Hematopoietic multipotent progenitor cell treated with erythropoietin and hydrocortisone succinate and interleukin-3 and kit ligand, for 4 days (in vitro differentiated cells): ENCODE measurements around the gene CD40.

Experiments
- DNase-seq: peaks from one replicate; pipeline ENCODE4 v3.0.0-alpha.2; 2015

CD40 gene

GRCh38 chr20:46151936-46152335 lies 33.8 kb downstream of the CD40 start:
- DNase-seq, result no peak

- no peak for DNase-seq
Measured at GRCh38 chr20:46152824-46153586, 34.9 kb downstream of the CD40 start.

DNA sequence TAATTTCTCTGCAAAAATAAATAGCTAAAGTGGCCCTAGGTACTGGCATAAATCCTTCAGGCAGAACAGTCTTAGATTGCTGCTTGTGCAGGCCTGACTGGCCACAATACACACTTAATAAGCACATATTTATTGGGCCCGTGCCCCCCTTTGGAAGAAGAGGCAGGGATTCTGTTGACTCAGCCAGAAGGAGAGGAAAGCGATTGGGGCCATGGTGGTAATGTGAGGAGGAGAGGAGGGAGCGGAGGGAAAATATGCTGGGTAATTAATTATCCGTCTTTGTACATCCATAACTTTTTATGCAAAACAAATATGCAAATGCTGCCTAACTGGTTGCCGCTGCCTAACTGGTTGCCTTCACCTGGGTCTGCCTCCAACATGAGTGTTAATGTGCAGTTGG lies 36.2 kb downstream of the CD40 start:
- no peak for DNase-seq

GRCh38 chr20:46154796-46155195 lies 36.7 kb downstream of the CD40 start:
- no peak for DNase-seq

- DNase-seq, result no peak
Measured at GRCh38 chr20:46156065-46156464, 38.0 kb downstream of the CD40 start.

DNA sequence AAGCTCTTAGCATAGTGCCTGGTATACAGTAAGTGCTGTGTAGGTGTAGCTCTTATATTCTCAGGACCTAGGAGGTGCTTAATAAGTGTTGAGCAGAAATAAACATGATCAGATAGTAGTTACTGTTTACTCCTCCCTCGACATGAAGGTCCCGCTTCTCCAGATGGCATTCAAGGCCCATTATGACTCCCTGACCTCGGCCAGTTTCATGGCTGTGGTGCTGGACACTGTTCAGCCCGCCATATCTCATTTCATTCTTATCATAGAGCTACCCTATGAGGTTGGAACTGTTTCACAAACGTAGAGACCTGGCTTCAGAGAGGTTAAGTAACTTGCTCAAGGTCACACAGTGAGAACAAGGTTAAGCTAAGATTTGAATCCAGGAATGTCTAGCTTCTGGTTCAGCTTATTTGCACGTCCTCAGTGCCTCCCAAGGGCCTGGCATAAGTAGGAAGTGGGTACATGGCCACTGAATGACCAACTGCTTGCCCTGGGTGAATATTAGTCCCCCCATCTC lies 39.0 kb downstream of the CD40 start:
- no peak for DNase-seq

DNA sequence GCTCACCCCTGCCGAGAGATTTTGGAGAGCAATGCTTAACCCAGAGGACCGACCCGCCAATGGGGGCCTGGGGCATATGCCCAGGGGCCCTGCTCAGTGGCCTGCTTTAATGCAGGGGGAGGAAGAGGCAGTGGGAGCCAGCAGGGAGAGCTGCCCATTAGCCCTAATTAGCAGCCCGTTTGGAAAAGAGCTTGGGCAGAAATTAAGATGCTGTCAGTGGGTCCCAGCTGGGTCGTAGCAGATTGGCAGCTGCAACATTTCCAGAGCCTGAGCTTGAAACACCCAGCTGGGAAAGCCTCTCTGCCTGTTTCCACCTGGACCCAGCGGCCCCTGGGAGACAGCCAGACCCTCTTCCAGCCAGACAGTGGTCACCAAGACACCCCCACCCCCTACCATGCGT lies 39.5 kb downstream of the CD40 start:
- DNase-seq, result no peak

- DNase-seq, result no peak
Measured at GRCh38 chr20:46158476-46158987, 40.4 kb downstream of the CD40 start.

GRCh38 chr20:46159101-46159897 lies 41.2 kb downstream of the CD40 start:
- DNase-seq, result no peak

DNA sequence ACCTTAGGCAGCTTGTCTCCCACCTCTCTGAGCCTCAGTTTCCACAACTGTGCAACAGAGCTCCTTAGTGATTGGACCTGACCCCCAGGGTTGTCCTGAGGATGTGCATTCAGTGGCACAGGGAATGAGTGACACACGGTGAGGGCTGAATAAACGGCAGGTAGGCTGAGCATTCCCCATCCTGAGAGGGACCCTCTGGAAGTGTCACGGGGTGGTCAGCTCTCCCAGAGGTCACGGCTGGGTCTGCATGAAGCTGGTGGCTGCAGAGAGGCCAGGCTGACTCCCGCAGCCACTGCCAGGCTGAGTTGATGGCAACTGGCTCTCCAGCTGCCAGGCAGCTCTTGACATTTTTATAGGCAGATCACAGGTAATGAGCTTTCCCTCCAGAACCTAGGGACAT lies 42.5 kb downstream of the CD40 start:
- DNase-seq, result no peak

DNA sequence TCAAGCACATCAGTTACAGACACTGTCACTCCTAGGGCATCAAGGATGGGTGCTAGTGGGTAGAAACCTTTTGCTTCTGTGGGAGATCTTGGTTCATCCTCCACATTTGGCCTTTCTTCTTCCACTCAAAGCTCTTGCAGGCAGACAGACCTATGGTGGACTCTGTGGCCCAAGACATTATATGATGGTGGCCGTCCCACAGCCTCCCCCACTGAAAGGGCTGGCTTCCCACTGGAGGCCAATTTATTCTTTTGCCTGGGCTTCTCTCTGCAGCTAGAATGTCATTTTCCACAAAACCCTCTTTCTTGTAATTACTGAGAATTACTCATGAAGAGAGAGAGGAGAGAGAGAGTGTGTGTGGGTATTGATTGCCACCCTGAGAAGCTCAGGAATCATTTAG lies 43.8 kb downstream of the CD40 start:
- no peak for DNase-seq

GRCh38 chr20:46164254-46164653 lies 46.1 kb downstream of the CD40 start:
- DNase-seq, result no peak

GRCh38 chr20:46167080-46167479 lies 49.0 kb downstream of the CD40 start:
- no peak for DNase-seq

DNA sequence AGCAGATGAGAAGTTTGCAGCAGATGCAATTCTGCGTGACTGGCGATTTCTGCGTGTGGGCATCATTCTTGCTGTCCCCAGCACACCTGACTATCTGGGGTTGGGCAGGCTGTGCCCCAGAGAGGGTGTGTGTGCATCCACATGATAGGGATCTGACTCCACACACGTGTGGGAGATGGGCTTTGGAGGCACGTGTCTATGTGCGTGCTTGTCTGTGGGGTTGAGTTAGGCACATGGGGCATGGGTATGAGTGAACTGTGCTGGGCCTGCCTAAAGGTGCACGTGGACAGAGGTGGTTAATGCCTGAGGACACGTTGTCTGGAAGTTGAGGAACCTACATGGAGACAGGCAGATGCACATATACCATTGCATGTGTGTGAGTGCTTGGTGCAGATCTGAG lies 50.3 kb downstream of the CD40 start:
- DNase-seq, result no peak

DNA sequence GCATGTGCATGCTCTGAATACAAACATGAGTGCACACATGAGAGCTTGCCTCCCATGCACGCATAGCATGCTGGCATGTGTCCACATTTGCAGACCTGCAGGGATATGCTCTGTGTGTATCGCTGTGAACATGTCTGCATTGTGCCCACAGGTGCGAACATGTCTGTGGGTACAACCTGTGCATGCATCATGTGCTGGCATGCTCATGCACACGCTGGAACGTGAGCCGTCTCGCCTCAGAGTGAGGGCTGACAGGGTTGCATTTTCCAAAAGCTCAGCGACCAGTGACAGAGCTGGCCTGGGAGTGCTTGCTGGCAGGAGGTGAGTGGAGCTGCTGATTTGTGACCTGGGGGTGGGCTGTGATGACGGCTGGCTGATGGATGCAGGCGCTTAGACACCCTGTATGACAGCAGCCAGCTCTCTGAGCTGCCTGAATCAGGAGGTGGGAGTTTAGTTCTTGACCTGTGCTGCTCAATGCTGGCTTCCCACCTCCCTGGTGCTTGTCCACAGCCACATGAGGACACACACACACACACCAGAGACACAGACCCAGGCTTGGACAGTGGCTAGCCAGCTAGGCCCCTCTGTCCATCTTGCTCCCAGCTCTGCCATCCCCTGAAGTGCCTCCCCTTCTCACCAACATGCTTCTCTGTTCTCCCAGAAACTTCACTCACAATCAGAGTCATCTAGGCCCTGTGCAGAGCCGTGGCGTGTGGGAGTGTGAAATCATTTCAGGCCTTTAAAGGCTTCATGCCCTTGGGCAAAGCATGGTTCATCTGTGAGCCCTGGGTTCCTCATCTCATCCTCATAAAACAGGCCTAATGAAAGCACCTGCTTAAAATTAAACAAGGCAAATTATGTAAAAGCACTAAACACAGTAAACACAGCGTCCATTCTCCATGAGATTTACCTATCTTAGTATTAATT lies 51.4 kb downstream of the CD40 start:
- DNase-seq, result no peak

DNA sequence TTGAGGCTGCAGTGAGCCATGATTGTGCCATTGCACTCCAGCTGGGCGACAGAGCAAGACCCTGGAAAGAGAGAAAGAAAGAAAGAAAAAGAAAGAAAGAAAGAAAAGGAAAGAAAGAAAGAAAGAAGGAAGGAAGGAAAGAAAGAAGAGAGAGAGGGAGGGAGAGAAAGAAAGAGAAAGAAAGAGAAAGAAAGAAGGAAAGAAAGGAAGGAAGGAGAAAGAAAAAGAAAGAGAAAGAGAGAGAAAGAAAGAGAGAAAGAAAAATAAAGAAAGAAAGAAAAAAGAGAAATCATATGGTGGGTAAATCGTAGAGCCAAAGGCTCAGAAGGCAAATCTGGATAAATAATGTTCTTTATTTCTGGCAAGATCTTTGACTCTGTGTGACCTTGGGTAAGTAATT lies 53.4 kb downstream of the CD40 start:
- no peak for DNase-seq

DNA sequence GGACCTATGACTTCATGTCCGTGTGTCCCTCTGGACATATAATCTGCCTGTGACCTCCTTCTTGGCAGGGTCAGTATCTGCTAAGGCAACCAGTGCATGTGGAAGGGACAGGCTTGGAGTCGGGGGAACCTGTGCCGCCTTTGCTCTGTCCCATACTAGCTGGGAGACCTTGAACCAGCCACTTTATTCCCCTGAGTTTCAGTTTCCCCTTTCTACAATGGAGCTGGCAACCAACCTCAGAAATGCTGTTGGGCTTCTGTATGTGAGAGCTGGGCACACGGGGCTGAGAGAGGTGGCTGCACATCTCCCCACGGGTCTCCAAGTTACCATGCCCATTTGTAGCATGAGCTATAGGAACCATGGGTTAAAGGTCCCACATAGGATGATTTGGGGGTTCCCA lies 53.8 kb downstream of the CD40 start:
- DNase-seq, result no peak

- no peak for DNase-seq
Measured at GRCh38 chr20:46172455-46172854, 54.3 kb downstream of the CD40 start.

DNA sequence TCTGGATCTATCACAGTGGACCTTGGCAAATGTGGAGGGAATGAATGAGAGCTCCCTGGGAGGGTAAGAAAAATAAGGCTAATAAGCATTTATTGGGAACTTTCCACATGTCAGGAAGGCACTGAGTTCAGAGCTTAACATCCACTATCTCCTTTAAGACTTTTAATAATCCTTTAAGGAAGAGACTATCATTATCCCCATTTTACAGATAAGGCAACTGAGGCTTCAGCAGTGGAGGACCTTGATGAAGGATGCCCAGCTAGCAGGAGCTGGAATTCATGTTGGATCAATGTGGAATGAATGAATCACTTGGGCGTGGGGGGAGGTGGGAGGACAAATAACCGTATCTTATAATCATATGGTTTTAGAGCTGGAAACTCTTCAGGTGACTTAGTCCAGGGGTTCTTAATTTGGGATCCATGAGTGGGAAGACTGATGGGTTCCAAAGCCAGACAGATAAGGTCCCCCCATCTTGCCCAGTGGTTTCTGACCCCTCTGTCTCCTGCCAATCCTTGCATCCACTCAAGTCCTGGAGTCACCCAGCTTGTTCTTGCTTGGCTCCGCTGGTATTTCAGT lies 54.9 kb downstream of the CD40 start:
- no peak for DNase-seq

DNA sequence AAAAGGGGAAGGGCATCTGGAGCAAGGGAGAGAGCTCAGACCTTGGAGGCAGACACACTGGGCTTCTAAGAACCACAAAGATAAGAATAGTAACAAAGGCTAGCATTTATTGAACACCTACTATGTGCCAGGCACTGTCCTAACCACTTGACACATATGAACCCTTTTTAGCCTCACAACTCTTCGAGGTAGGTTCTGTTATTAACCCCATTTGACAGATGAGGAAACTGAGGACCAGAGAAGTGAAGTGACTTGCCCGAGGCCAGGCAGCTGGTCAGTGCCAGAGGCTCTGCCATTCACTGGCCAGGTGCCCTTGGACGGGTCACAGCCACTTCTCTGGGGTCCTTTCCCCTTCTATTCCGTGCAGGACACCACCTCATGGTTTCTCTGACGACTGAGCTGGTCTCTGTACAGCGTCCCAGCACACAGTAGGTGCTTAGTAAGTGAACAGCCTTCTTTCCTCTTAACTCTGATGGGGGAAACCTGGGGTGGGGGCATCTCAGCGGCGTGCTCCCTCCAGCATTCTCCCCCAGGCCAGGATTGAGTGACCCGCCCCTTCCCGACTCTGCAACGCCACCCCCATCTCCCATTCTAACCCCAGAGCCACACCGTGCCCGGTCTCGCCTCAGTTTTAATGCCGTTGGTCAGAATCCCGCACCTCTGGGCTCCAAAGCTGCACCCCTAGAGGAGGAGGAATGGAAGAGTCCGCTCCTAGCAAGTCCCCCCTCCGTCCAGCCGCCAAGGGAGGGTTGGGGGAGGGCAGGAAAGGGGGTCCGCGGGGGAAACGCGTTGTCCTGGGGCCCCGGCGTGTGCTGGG lies 55.7 kb downstream of the CD40 start:
- no peak for DNase-seq

GRCh38 chr20:46174469-46175126 lies 56.5 kb downstream of the CD40 start:
- DNase-seq, result peak; percentile 88
